GM18505 (cell line): ENCODE measurements around the gene ILK.

ENCODE experiments used
- ATAC-seq: cut with Tn5 transposase; IDR thresholded peaks from one replicate; pipeline ENCODE4 v1.9.1; 2021; ENCODE audit not compliant: unreplicated experiment
- POLR2A ChIP-seq: IDR thresholded peaks from 4 replicates; pipeline ENCODE4 v1.6.1; 2011; ENCODE audit warnings: borderline replicate concordance; ENCODE audit not compliant: insufficient read depth, insufficient read length; ENCODE audit errors: extremely low read depth

ILK gene

DNA sequence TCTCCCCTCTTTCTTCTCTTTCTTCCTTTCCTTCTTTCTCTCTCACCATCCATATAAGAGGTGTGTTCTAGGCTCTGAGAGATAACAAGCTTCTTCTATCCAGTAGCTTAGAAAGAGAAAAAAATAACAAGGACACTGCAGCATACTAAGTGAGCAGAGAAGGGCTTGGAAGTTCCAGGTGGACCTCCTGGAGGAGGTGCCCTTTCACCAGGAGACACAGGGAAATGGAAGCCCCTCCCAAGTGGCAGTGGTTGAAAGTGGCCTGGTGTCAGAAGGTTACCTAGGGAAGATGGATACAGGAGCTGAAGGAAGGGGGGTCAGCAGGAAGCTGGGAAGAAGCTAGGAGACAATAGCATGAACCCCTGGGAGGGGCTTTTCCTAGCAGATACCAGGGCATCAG, 46.5 kb downstream of the ILK start:
- TF ChIP-seq POLR2A: no peak
- ATAC-seq: no peak

DNA sequence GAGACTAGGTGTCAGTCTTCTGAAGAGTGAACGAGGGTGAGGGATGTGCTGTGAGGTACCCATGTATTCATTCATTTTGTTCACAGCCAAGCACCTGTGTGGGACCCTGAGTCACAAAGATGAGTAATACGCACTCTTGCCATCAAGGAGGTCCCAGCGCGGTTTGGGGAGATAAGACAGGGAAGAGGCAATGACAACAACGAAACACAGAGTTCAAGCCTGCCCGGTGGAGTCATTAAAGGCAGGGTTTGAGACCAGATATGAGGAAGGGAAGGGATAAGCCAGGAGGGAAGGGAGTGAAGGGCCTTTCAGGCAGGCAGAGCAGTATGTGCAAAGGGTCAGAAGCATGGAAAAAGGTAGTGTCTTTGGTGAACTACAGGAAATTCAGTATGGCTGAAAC, 47.4 kb downstream of the ILK start:
- no peak for ATAC-seq
- no peak for TF ChIP-seq POLR2A

DNA sequence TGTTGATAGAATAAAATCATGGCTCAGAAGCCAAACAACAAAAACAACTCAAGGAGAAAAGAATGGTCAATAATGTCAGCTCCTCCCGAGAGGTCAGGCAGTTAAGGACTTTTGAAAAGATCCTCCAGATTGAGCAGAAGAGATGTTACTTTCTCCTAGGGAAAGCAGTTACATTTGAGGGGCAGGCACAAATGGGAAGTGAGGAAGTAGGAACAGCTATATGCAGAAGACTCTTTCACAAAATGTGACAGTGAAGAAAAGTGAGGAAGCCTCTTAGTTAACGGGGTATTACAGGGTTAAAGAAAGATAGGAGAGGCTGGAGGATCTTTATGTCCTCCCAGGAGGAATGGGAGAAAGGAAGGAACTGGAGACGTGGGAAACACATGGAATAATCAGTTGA, 48.6 kb downstream of the ILK start:
- no peak for TF ChIP-seq POLR2A
- no peak for ATAC-seq

DNA sequence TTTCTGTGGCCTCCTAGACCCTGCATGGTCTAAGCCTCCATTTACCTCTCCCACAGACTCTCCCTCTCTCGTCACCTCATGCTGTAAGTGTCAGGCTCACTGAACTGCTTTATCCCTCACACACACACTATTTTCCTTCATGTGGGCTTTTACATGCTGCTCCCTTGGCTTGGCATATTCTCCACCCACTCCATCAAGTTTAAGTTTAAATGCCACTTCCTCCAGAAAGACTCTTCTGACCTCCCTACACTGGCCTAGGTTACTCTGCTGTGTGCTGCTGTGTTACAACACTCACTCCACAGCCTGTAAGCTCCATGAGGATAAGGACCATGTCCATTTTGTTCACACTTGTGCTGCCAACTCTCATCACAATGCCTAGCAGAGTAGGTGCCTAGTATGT, 49.5 kb downstream of the ILK start:
- no peak for TF ChIP-seq POLR2A
- ATAC-seq: no peak

DNA sequence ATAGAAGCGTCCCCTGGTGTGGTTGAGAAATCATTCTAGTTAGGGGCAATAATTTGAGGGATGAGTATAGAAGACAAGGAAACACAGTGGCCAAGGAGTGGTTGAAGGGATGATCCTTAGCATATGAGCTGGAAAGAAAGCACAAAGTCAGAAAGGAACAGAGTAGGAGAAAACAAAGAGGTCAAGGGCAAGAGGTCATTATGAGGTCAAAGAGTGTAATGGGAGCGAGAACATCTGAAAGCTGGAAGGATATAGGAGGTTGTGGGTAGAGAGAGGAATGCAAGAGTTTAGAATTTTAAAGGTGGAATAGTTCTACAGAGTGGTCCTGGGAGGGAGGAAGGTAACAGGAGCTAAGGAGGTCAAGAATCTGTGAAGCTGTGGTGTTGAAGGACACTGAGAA, 50.1 kb downstream of the ILK start:
- ATAC-seq: no peak

DNA sequence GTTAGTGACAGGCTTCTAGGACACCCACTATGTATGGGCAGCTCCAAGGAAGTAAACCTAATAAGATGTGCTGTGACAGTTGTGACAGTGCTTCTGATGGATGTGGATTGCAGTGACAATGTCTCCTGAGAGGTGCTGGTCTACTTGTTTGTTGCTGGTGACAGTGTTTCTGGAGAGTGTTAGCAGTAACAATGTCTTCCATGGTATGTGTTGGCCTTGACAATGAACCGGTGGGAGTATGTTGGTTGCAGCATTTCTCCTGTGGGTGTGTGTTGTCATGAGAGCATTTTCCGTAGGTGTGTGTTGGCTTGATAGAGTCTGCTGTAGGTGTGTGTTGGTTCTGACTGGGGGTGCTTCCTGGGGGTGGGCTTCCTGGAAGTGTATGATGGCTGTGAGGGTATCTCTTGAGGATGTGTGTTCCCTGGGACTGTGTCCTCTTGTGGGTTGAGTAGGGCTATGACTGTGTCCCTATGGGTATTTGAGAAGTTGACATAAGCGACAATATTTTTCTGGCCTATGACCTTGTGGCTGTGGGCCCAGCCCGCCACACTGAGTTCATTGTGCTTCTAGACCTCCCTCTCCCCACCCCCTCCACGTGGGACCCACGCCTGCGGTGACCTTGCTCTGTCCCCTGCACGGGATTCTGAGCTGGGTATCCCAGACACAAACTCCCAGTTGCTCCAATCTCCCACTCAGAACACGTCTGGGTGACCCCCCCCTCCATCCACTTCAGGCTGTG, 50.9 kb downstream of the ILK start:
- no peak for ATAC-seq
- no peak for TF ChIP-seq POLR2A

More for the DNA sequence above, 50.1 kb downstream of the ILK start:
- TF ChIP-seq POLR2A: no peak

DNA sequence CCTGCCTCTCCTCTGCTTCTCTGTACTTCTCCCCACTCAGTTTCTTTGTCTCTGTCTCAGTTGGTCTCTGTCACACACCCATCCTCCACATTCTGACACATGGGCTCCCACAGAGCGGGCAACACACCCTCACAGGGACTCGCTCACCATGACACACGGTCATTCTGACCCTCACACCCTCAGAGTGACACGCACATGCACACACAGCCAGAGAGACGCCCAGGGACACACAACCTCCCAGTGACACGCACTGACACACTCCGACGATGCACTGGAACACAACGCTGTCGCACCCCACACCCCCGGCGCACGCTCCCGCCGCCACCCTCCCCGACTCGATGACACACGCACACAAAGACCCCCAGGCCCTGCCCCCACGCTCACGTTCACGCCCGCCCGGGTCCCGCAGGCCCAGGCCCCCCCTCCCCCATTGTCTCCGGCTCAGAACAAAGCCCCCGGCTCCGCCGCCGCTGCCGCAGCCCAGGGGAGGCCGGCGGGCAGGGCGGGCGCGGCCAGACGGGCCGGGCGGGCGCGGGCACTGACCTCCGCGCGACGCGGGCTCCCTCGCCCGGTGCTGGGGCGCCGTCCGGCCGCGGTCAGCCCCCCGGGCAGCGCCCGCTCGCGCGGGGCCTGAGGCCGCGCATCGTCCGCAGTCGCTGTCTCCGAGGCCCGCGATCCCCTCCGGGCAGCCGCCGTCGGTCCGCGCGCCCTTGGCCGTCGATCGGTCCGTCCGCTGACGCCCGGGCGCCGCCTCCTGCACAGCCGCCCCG, 51.6 kb downstream of the ILK start:
- no peak for TF ChIP-seq POLR2A
- ATAC-seq: no peak

DNA sequence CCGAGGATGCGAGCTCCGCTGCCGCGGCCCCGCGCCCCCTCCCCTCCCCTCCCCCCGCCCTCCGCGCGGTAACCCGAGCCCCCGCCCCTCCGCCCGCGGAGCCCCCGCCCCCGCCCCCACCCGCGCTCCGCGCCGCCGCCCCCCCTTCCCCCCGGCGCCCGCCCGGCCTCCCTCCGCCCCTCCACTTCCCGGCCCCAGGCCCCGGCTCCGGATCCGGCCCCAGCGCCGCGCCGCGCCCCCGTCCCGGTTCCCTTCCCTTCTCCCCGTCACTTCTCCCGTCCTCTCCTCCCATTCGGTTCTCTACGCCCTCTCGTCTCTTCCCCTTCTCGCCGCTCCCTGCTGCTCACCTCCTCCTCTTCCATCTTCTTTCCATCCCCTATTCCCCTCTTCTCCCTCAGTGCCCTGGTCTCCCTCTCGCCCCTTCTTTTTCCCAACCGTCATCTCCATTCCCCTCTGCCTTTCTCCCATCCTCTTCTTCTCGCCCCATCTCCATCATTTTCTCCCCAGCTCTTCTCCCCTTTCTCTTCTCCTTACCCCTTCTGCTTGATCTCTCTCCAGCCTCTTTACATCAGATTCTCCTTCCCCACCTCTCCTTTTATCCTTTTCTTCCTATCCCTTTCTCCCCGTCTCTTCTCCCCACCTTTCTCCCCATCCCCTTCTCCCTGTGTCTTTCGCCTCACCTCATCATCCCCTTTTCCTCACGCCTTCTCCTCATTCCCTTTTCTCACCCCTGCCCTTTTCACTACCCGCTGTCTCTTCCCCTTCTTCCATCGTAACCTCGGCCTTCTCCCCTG, 52.4 kb downstream of the ILK start, which contains the start of gene DCHS1:
TSS of gene DCHS1 (minus strand) at position 20 of the 794 bp plus-strand sequence. CDS start 14,196 bp downstream, outside the sequence.
- no peak for ATAC-seq
- no peak for TF ChIP-seq POLR2A

DNA sequence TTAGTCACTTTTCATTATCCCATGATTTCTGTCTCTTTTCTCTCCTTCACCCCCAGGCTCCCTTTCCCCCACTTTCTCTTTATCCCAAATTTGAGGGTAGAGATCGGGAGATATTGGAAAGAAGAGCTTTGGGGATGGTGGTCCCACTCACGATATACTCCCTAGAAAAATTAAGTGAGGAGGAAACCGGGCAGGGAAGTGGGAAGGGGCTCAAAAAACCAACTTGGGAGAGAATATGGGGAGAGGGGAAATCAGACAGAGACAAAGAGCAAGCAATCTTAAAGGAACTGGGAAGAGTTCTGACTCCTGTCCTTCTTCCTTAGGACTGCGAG, 53.0 kb downstream of the ILK start:
- ATAC-seq: no peak
- no peak for TF ChIP-seq POLR2A

DNA sequence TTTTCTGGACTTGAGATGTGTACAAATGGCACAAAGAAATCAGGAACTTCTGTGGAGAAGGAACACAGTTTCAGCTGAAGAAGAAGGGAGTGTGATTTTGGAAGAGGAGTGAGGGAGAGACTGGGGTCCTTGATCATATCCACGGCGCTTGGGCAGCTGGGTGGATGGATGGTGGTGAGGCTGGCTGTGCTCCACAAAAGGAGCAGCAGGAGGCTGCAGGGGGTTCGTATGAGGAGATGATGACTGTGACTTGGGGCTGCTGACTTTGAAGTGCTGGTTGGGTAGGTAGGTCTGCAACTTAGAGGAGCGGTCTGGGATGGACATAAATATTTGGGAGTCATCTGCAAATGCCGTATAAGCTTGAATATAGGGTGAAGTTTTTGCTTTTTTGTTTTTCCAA, 53.4 kb downstream of the ILK start:
- ATAC-seq: no peak
- no peak for TF ChIP-seq POLR2A

DNA sequence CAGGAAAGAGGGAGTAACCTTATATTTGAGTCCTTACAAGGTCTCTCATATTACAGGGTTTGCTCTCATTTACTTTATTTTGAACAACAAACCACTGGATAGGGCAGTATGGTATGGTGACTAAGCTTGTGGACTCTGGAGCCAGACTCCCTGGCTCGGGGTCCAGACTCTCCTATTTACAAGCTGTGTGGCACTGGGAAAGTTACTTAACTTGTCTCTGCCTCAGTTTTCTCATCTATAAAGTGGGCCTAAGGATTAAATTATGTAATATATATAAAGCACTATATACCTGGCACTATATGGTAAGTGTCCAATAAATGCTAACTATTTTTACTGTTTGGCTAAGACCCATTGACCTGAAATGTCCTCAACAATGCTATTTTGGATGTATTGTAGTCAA, 53.8 kb downstream of the ILK start:
- ATAC-seq: no peak
- no peak for TF ChIP-seq POLR2A

DNA sequence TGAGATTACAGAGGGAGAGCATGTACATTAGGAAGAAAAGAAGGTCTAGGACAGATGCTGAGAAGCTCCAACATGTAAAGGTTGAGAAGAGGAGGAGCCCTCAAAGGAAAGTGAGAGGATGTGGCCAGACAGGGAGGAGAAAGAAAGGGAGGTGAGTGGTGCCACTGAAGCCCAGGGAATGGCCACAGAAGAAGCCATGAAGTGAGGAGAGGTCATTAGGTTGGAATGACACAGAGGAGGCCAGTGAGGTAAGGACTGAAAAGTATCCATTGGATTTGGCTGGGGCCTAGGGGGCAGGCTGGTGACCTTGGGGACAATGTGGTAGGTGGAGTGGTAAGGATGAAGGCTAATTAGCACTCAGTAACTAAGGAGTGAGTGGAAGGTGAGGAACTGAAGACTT, 55.1 kb downstream of the ILK start:
- no peak for ATAC-seq

More for the DNA sequence above, 55.1 kb downstream of the ILK start:
- no peak for TF ChIP-seq POLR2A
